ENCODE measurements around the gene TMEM184B. TPM values are rescaled to one million over a fixed set of nuclear protein-coding genes. Genes with fewer than 3 reads are reported as not detected.
A peak's percentile ranks its signal among the peaks of the same experiment; 100 is the strongest.

Gene TMEM184B
- total RNA-seq, 2 donors from 2014 or later = 55.4 to 57.6 TPM

DNA sequence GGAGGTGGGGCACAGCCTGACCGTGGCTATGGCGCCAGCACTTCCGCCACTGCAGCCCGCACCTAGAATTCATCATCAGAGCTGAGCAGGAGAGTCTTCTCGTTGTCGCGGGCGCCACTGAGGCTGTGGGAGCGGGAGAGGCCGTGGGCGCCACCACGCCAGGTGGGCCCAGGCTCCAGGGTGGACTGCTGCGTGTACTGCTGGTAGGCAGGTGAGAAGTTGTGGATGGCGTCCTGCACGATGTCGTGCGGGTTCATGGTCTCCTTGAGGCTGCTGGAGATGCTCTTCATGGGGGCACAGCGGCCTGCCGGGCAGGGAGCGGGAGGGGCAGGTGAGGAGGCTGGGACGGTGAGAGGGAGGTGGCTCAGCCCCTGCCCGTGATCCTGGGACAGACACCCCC is 51.4 kb downstream of the TMEM184B start:
- no peak for DNase-seq
- Histone ChIP-seq H3K9me3 (ENCODE audit: control insufficient read depth, low read length) (no peaks in the 10 kb centered on the region), H3K27ac (ENCODE audit: low read depth, low read length) (no peak overlapping the region), H3K27me3 (ENCODE audit: control insufficient read depth, insufficient read depth, low read length, poor library complexity, severe bottlenecking) (no peaks in the 10 kb centered on the region), H3K4me3 (ENCODE audit: low read length) (no peak overlapping the region), H3K36me3 (ENCODE audit: control insufficient read depth, insufficient read depth, low read length) (peaks cover 4% of the 10 kb centered on the region), H3K4me1 (ENCODE audit: control insufficient read depth, insufficient read depth, low read length) (peaks cover 9% of the 10 kb centered on the region), H3K9ac (ENCODE audit: extremely low read depth, low read length, poor library complexity, severe bottlenecking) (no peak overlapping the region)
- Mint-ChIP-seq H3K9me3 (no peaks in the 10 kb centered on the region), H3K27ac (no peak overlapping the region), H3K4me3 (no peak overlapping the region), H3K27me3 (ENCODE audit: insufficient read depth) (no peaks in the 10 kb centered on the region), H3K4me1 (peaks cover 12% of the 10 kb centered on the region), H3K36me3 (ENCODE audit: low read depth) (peaks cover 32% of the 10 kb centered on the region)
- 90 to 98% methylated on average over 14 to 22 of the region's 22 CpGs for WGBS, 2 experiments (ENCODE audit: insufficient coverage in 1 of 2, insufficient read length in 1 of 2)
- TF ChIP-seq, protein P1, sequence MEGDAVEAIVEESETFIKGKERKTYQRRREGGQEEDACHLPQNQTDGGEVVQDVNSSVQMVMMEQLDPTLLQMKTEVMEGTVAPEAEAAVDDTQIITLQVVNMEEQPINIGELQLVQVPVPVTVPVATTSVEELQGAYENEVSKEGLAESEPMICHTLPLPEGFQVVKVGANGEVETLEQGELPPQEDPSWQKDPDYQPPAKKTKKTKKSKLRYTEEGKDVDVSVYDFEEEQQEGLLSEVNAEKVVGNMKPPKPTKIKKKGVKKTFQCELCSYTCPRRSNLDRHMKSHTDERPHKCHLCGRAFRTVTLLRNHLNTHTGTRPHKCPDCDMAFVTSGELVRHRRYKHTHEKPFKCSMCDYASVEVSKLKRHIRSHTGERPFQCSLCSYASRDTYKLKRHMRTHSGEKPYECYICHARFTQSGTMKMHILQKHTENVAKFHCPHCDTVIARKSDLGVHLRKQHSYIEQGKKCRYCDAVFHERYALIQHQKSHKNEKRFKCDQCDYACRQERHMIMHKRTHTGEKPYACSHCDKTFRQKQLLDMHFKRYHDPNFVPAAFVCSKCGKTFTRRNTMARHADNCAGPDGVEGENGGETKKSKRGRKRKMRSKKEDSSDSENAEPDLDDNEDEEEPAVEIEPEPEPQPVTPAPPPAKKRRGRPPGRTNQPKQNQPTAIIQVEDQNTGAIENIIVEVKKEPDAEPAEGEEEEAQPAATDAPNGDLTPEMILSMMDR (conservative IDR thresholded peaks at IDR 0.05) = no peak

DNA sequence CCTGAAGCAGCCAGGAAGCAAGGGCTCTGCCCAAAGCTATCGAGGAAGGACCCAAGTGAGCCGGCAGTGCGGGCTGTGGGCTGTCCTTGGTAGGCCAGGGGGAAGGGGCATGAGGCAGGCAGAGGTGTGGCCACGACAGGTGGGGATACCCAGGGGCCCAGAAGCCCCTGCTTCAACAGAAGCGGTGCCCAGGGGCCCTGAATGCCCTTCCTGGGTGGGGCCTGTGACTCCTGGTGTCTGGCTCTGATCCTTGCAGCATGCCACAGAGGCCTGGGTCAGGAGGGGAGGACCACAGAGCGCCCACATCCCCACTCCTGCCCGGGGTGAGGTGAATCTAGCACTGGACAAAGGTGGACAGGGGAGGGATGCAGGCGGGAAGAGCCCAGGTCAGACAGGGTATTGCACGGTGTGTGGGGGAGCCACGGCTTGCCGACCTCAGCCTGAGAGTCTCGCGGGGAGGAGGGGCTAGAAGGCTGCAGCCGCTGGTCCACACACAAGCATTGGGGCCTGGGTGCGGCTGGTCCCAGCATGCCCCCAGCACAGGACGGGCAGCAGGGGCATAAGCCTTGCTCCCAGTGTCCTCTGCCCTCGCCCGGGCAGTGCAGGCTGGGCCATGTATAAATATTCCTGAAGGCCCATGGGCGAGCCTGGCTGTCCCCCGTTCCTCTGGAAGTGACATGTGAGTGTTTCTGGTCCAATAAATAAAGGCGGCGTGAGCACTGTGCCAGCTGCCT is 52.0 kb downstream of the TMEM184B start:
- Histone ChIP-seq H3K9ac (ENCODE audit: extremely low read depth, low read length, poor library complexity, severe bottlenecking) (no peak overlapping the region), H3K4me3 (ENCODE audit: low read length) (no peak overlapping the region), H3K9me3 (ENCODE audit: control insufficient read depth, low read length) (no peaks in the 10 kb centered on the region), H3K27me3 (ENCODE audit: control insufficient read depth, insufficient read depth, low read length, poor library complexity, severe bottlenecking) (no peaks in the 10 kb centered on the region), H3K36me3 (ENCODE audit: control insufficient read depth, insufficient read depth, low read length) (peaks cover 4% of the 10 kb centered on the region), H3K4me1 (ENCODE audit: control insufficient read depth, insufficient read depth, low read length) (peaks cover 9% of the 10 kb centered on the region), H3K27ac (ENCODE audit: low read depth, low read length) (no peak overlapping the region)
- peaks cover 34% of the 10 kb centered on the region for H3K36me3 Mint-ChIP-seq (ENCODE audit: low read depth)
- H3K27ac Mint-ChIP-seq = no peak overlapping the region
- WGBS, 2 experiments (ENCODE audit: insufficient coverage in 1 of 2, insufficient read length in 1 of 2) = 94 to 98% methylated on average over 17 to 22 of the region's 22 CpGs
- DNase-seq = no peak
- no peaks in the 10 kb centered on the region for H3K27me3 Mint-ChIP-seq (ENCODE audit: insufficient read depth)
- no peaks in the 10 kb centered on the region for H3K9me3 Mint-ChIP-seq
- TF ChIP-seq, protein P1 (conservative IDR thresholded peaks at IDR 0.05) = no peak
- H3K4me3 Mint-ChIP-seq = no peak overlapping the region
- peaks cover 12% of the 10 kb centered on the region for H3K4me1 Mint-ChIP-seq

GRCh38 chr22:38220163-38220562 is 52.6 kb downstream of the TMEM184B start:
- TF ChIP-seq, protein P1 (conservative IDR thresholded peaks at IDR 0.05) = no peak
- no peak overlapping the region for H3K4me3 ChIP-seq (ENCODE audit: low read length)
- 90 to 92% methylated on average over 4 to 8 of the region's 8 CpGs for WGBS, 2 experiments (ENCODE audit: insufficient coverage in 1 of 2, insufficient read length in 1 of 2)
- H3K9me3 ChIP-seq (ENCODE audit: control insufficient read depth, low read length) = no peaks in the 10 kb centered on the region
- peaks cover 9% of the 10 kb centered on the region for H3K4me1 ChIP-seq (ENCODE audit: control insufficient read depth, insufficient read depth, low read length)
- H3K9ac ChIP-seq (ENCODE audit: extremely low read depth, low read length, poor library complexity, severe bottlenecking) = no peak overlapping the region
- no peaks in the 10 kb centered on the region for H3K9me3 Mint-ChIP-seq
- no peak overlapping the region for H3K4me3 Mint-ChIP-seq
- no peaks in the 10 kb centered on the region for H3K27me3 ChIP-seq (ENCODE audit: control insufficient read depth, insufficient read depth, low read length, poor library complexity, severe bottlenecking)
- peak overlapping the region; percentile 49 for H3K27ac ChIP-seq (ENCODE audit: low read depth, low read length)
- H3K36me3 Mint-ChIP-seq (ENCODE audit: low read depth) = peaks cover 30% of the 10 kb centered on the region
- H3K27me3 Mint-ChIP-seq (ENCODE audit: insufficient read depth) = peaks cover under 1% of the 10 kb centered on the region
- peaks cover 12% of the 10 kb centered on the region for H3K4me1 Mint-ChIP-seq
- peaks cover under 1% of the 10 kb centered on the region for H3K36me3 ChIP-seq (ENCODE audit: control insufficient read depth, insufficient read depth, low read length)
- peak; percentile 58 for DNase-seq
- H3K27ac Mint-ChIP-seq = no peak overlapping the region
